Upper lobe of left lung (tissue), 6 donors: Measurements from ENCODE around the gene DIP2A. TPM values are rescaled to one million over a fixed set of nuclear protein-coding genes. Genes with fewer than 3 reads are reported as not detected.

Source experiments
- ATAC-seq, 2 donors: fragments of 200-7000 bp; cut with Tn5 transposase; one replicate each; pipeline ENCODE4 v1.9.1; 2022; ENCODE audit warnings: mild to moderate bottlenecking in 2 of 2, moderate library complexity in 2 of 2; ENCODE audit not compliant: low FRiP score in 2 of 2
- DNase-seq, 2 donors: peaks; one replicate each; pipeline ENCODE4 v3.0.0-alpha.2; 2019 to 2020
- H3K27ac ChIP-seq, 4 donors: fragments of 200-600 bp; sonication (generic); one replicate each; pipeline ENCODE4 v1.5.1; 2016 to 2019
- H3K27me3 ChIP-seq, 4 donors: fragments of 200-600 bp; sonication (generic); one replicate each; pipeline ENCODE4 v1.5.1; 2017 to 2019
- H3K36me3 ChIP-seq, 4 donors: fragments of 200-600 bp; sonication (generic); one replicate each; pipeline ENCODE4 v1.5.1; 2016 to 2019
- H3K4me1 ChIP-seq, 4 donors: fragments of 200-600 bp; sonication (generic); one replicate each; pipeline ENCODE4 v1.5.1; 2018 to 2019
- H3K4me3 ChIP-seq, 4 donors: fragments of 200-600 bp; sonication (generic); one replicate each; pipeline ENCODE4 v1.5.1; 2017 to 2019; ENCODE audit warnings: mild to moderate bottlenecking in 2 of 4, moderate library complexity in 1 of 4
- H3K9me3 ChIP-seq, 4 donors: fragments of 200-600 bp; sonication (generic); one replicate each; pipeline ENCODE4 v1.5.1; 2018 to 2019
- EP300 ChIP-seq, 4 donors: sonication (generic); formaldehyde crosslinking; IDR thresholded peaks; one replicate each; pipeline ENCODE4 v1.5.1; 2017; ENCODE audit warnings: antibody characterized with exemption in 4 of 4, control low read depth in 2 of 4
- POLR2A ChIP-seq, 4 donors: fragments of 450-650 bp; IDR thresholded peaks; one replicate each; pipeline ENCODE4 v1.5.1; 2016 to 2017; ENCODE audit warnings: antibody characterized with exemption in 4 of 4, mild to moderate bottlenecking in 2 of 4
- POLR2AphosphoS5 ChIP-seq, 2 donors: sonication (generic); formaldehyde crosslinking; IDR thresholded peaks; one replicate each; pipeline ENCODE4 v1.5.1; 2017; ENCODE audit warnings: antibody characterized with exemption in 2 of 2
- WGBS, 2 donors: methylation state at CpG; one replicate each; pipeline ENCODE4 v1.1.5; 2017 to 2018; 5-methylcytosine and 5-hydroxymethylcytosine counted together
- total RNA-seq, 6 donors: library from RNA; depleted of rRNA in 4 of 6; stranded (reverse); fragments of >200 nt in 4 of 6; gene quantifications; one replicate each; pipeline versions ENCODE4 v1.1.0 to v1.2.1, GENCODE V29; 2016 to 2021
- TF ChIP-seq, protein P1 (sequence below), 6 experiments: fragments of 450-650 bp in 4 of 6; fragments of 200-600 bp in 2 of 6; sonication (generic) in 2 of 6; IDR thresholded peaks; one replicate each; pipeline ENCODE4 v1.5.1; 2016 to 2019; ENCODE audit warnings: antibody characterized with exemption in 6 of 6
- donor health status: DM: no; HTN: no; CAD: no; lungs with moderate emphysema.
- donor health status: DM: no; HTN: yes; CAD: no; lungs with severe emphysema.

Gene DIP2A
- total RNA-seq, 6 donors from 2014 or later, result 22.6 to 144 (median 43.0) TPM

DNA sequence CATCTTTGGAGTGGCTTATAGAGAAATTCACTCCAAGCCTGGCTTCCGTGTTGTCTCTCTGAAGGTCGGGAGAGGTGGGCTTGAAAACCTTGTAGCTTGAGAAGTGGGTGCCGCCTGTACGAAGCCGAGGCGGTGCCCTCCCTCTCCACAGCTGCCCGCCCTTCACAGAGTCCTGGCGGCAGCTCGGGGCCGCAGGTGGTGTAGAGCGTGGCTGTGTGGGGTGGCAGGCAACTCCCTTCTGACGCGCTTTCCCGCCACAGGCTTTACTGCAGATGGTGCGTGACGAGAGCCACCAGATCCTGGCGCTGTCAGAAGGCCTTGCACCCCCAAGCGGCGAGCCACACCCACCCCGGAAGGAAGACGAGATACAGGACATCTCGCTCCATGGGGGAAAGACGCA, 33.1 kb upstream of the DIP2A start:
- TF ChIP-seq POLR2AphosphoS5 (IDR thresholded peaks at IDR 0.05), result peak in 1 of 2 donors; percentile 25
- peak in 1 of 4 donors; percentile 3 for TF ChIP-seq EP300 (IDR thresholded peaks at IDR 0.05)
- TF ChIP-seq, protein P1, sequence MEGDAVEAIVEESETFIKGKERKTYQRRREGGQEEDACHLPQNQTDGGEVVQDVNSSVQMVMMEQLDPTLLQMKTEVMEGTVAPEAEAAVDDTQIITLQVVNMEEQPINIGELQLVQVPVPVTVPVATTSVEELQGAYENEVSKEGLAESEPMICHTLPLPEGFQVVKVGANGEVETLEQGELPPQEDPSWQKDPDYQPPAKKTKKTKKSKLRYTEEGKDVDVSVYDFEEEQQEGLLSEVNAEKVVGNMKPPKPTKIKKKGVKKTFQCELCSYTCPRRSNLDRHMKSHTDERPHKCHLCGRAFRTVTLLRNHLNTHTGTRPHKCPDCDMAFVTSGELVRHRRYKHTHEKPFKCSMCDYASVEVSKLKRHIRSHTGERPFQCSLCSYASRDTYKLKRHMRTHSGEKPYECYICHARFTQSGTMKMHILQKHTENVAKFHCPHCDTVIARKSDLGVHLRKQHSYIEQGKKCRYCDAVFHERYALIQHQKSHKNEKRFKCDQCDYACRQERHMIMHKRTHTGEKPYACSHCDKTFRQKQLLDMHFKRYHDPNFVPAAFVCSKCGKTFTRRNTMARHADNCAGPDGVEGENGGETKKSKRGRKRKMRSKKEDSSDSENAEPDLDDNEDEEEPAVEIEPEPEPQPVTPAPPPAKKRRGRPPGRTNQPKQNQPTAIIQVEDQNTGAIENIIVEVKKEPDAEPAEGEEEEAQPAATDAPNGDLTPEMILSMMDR (IDR thresholded peaks at IDR 0.05), result no peak
- TF ChIP-seq POLR2A (IDR thresholded peaks at IDR 0.05), result no peak
- no peaks in the 10 kb centered on the region for H3K27me3 ChIP-seq
- H3K9me3 ChIP-seq, result no peaks in the 10 kb centered on the region
- DNase-seq, result peak in 1 of 2 donors; percentile 50
- H3K36me3 ChIP-seq, result peaks cover 8 to 67% (median 51%) of the 10 kb centered on the region in 4 donors
- no peaks in the 10 kb centered on the region for H3K4me1 ChIP-seq
- no peak overlapping the region for H3K4me3 ChIP-seq
- peak overlapping the region in 3 of 4 donors; percentile 30 to 75 (median 71) for H3K27ac ChIP-seq
- ATAC-seq, result peak in 1 of 2 donors; percentile 23
- WGBS, 2 donors, result 93 to 94% methylated on average over 20 to 21 of the region's 23 CpGs

DNA sequence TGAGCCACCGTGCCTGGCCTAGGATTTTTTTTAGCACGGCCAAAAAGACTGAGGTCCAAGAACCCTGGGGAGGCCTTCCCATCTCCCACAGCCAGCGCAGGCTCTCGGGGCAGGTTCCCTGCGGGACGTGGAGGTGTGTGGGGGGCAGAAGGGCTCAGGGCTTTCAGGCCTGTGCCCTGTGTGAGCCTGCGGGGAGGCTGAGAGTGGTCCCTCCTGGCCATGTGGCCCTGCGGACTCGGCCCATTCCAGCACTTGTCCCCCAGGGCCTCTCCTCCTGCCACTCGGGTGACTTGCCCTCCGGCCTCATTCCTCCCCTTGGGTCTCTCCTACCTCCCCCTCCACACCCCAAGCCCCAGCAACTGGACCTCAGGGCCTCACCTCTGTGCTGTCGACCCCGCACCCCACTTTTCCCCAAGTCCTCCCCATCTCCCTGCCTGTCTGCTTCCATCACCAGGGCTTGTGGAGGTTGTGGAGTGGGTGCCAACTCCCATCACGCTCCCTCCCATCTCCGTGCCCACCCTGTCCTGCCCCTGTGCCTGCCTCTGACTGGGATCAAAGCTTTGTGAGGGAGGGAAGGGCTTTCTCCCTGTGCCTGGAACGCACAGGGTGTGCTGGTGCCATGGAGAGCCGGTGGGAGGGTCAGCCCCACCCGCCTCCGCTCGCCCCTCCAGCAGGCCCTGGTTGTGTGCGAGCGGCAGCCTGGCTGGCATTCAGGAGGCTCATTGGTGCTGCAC, 32.2 kb upstream of the DIP2A start:
- H3K27ac ChIP-seq, result peak overlapping the region in 1 of 4 donors; percentile 30
- TF ChIP-seq EP300 (IDR thresholded peaks at IDR 0.05) (no peak), POLR2A (IDR thresholded peaks at IDR 0.05) (no peak), POLR2AphosphoS5 (IDR thresholded peaks at IDR 0.05) (no peak)
- TF ChIP-seq, protein P1 (IDR thresholded peaks at IDR 0.05), result no peak
- ATAC-seq (no peak), DNase-seq (no peak)
- no peaks in the 10 kb centered on the region for H3K4me1 ChIP-seq
- H3K9me3 ChIP-seq, result no peaks in the 10 kb centered on the region
- peaks cover 8 to 68% (median 56%) of the 10 kb centered on the region in 4 donors for H3K36me3 ChIP-seq
- 93 to 100% methylated on average over 9 to 22 of the region's 22 CpGs for WGBS, 2 donors
- no peak overlapping the region for H3K4me3 ChIP-seq
- H3K27me3 ChIP-seq, result no peaks in the 10 kb centered on the region

DNA sequence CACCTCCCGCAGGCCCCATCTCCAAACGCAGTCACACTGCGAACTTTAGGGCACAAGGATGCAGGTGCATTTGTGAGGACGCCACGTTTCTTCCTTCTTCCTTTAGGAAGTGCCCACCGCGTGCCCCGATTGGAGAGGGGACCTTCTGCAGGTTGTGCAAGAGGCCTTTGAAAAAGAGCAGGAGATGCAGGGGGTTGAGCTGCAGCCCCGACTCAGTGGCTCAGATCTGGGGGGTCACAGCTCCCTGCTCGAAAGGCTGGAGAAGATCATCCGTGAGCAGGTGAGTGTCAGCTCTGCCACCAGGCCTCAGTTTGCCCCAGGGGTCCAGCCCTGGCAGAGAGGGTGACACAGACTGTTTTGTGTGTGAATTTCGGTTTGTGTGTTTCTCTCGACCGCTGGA, 31.2 kb upstream of the DIP2A start:
- WGBS, 2 donors, result 91 to 92% methylated on average over 14 of the region's 14 CpGs
- Histone ChIP-seq H3K9me3 (no peaks in the 10 kb centered on the region), H3K27me3 (no peaks in the 10 kb centered on the region), H3K4me1 (no peaks in the 10 kb centered on the region), H3K4me3 (no peak overlapping the region), H3K27ac (no peak overlapping the region), H3K36me3 (peaks cover 8 to 70% (median 58%) of the 10 kb centered on the region in 4 donors)
- ATAC-seq (no peak), DNase-seq (no peak)
- TF ChIP-seq, protein P1 (IDR thresholded peaks at IDR 0.05), result no peak
- TF ChIP-seq EP300 (IDR thresholded peaks at IDR 0.05) (no peak), POLR2AphosphoS5 (IDR thresholded peaks at IDR 0.05) (no peak), POLR2A (IDR thresholded peaks at IDR 0.05) (no peak)

DNA sequence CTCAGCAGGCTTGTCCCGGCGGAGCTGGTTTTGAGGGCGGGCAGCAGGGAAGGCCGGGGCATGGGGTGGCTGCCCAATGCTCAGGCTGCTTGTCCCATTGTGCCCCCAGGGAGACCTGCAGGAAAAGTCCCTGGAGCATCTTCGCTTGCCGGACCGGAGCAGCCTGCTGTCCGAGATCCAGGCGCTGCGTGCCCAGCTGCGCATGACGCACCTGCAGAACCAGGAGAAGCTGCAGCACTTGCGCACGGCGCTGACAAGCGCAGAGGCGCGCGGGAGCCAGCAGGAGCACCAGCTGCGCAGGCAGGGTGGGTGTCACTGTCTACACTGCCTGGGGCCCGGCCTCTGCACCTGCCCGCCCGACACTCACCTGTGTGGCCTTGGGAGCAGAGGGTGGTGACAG, 30.4 kb upstream of the DIP2A start:
- DNase-seq (no peak), ATAC-seq (no peak)
- WGBS, 2 donors, result 98% methylated on average over 17 to 22 of the region's 23 CpGs
- Histone ChIP-seq H3K27ac (no peak overlapping the region), H3K4me3 (no peak overlapping the region), H3K27me3 (no peaks in the 10 kb centered on the region), H3K4me1 (no peaks in the 10 kb centered on the region), H3K36me3 (peaks cover 8 to 73% (median 57%) of the 10 kb centered on the region in 4 donors), H3K9me3 (no peaks in the 10 kb centered on the region)
- TF ChIP-seq, protein P1 (IDR thresholded peaks at IDR 0.05), result no peak
- TF ChIP-seq POLR2A (IDR thresholded peaks at IDR 0.05) (no peak), EP300 (IDR thresholded peaks at IDR 0.05) (no peak), POLR2AphosphoS5 (IDR thresholded peaks at IDR 0.05) (no peak)
